GM12878 (cell line): Measurements from ENCODE around the gene CEND1. TPM values are rescaled to one million over a fixed set of nuclear protein-coding genes. Genes with fewer than 3 reads are reported as not detected.
A peak's percentile ranks its signal among the peaks of the same experiment; 100 is the strongest.

Source experiments
- ATAC-seq: fragments of 200-7000 bp; cut with Tn5 transposase; 3 replicates; pipeline ENCODE4 v1.9.1; 2020; ENCODE audit warnings: mild to moderate bottlenecking, moderate library complexity
- BruUV-seq: library from RNA; stranded (reverse); fragments of 400-500 nt; replicated peaks from 2 replicates; lab custom pipeline; 2021; lab: Mats Ljungman, UMichigan
- CTCF ChIA-PET: fragments of 300-600 bp; sonication (Branson Sonifier 250); formaldehyde crosslinking; extraction: SDS; loops from one replicate; lab custom pipeline; 2021; ENCODE audit warnings: inconsistent platforms; lab: Yijun Ruan, JAX
- POLR2A ChIA-PET: fragments of 350-600 bp; formaldehyde crosslinking; extraction: SDS; loops from one replicate; lab custom pipeline; 2021; ENCODE audit warnings: inconsistent platforms; lab: Charles Lee
- RAD21 ChIA-PET: fragments of 300-600 bp; sonication (Branson Sonifier 250); formaldehyde crosslinking; loops from one replicate; lab custom pipeline; 2023; ENCODE audit warnings: antibody characterized with exemption; ENCODE audit not compliant: unreplicated experiment; lab: Charles Lee
- SMC1A ChIA-PET: fragments of 300-600 bp; sonication (Branson Sonifier 250); formaldehyde crosslinking; loops from one replicate; lab custom pipeline; 2023; ENCODE audit not compliant: unreplicated experiment, uncharacterized antibody; lab: Charles Lee
- DNase-seq: peaks from one replicate; pipeline ENCODE4 v3.0.0-alpha.2; 2011; ENCODE audit warnings: low read depth, low spot score
- FAIRE-seq: peaks from 3 replicates; lab custom pipeline; 2011; peaks lifted over from hg19 to GRCh38; lab: Jason Lieb, UNC
- H2AFZ ChIP-seq: 2 replicates; pipeline ENCODE4 v1.6.0; 2011; ENCODE audit warnings: low read depth, low read length, control low read depth; ENCODE audit not compliant: control insufficient read depth
- H3K27ac ChIP-seq: 2 replicates; pipeline ENCODE4 v1.5.1; 2011; ENCODE audit warnings: control low read depth; ENCODE audit not compliant: control insufficient read depth, insufficient read depth
- H3K27me3 ChIP-seq, 2 experiments: replicated peaks in 1 of 2; 2 replicates each; pipeline versions ENCODE4 v1.6.0 to v1.6.1; 2011; ENCODE audit warnings: low read length in 1 of 2; ENCODE audit not compliant: control insufficient read depth in 2 of 2, insufficient read depth in 2 of 2
- H3K36me3 ChIP-seq, 2 experiments: 2 replicates each; pipeline ENCODE4 v1.5.1; 2011; ENCODE audit warnings: low read length in 1 of 2; ENCODE audit not compliant: control insufficient read depth in 2 of 2, insufficient read depth in 2 of 2
- H3K4me1 ChIP-seq: 2 replicates; pipeline ENCODE4 v1.6.1; 2011; ENCODE audit warnings: mild to moderate bottlenecking, low read length, moderate library complexity, mixed read lengths; ENCODE audit not compliant: control insufficient read depth, insufficient read depth
- H3K4me2 ChIP-seq: 2 replicates; pipeline ENCODE4 v1.6.0; 2011; ENCODE audit warnings: control low read depth; ENCODE audit not compliant: control insufficient read depth, insufficient read depth
- H3K4me3 ChIP-seq: fragments of 200-600 bp; sonication (generic); 2 replicates; pipeline ENCODE4 v1.5.1; 2016
- H3K79me2 ChIP-seq: 2 replicates; pipeline ENCODE4 v1.6.0; 2011; ENCODE audit warnings: low read length; ENCODE audit not compliant: control insufficient read depth, insufficient read depth
- H3K9ac ChIP-seq: 2 replicates; pipeline ENCODE4 v1.8.0; 2011; ENCODE audit warnings: low read length, control low read depth, mixed read lengths; ENCODE audit not compliant: control insufficient read depth, insufficient read depth
- H3K9me3 ChIP-seq: replicated peaks from 3 replicates; pipeline ENCODE4 v1.5.1; 2011; ENCODE audit warnings: mild to moderate bottlenecking, low read length; ENCODE audit not compliant: control insufficient read depth, insufficient read depth
- H4K20me1 ChIP-seq: 2 replicates; pipeline ENCODE4 v1.6.0; 2011; ENCODE audit not compliant: control insufficient read depth, insufficient read depth
- ASH2L ChIP-seq: fragments of 300-600, 200-600 bp; sonication (generic); IDR thresholded peaks from 2 replicates; pipeline ENCODE4 v1.6.1; 2017; ENCODE audit warnings: low read depth, mild to moderate bottlenecking, borderline replicate concordance
- BACH1 ChIP-seq: fragments of 450-650 bp; IDR thresholded peaks from 2 replicates; pipeline ENCODE4 v1.6.1; 2017; ENCODE audit warnings: mild to moderate bottlenecking, borderline replicate concordance
- PML ChIP-seq: IDR thresholded peaks from 2 replicates; pipeline ENCODE4 v1.6.1; 2012; ENCODE audit warnings: low read length, inconsistent platforms
- RAD21 ChIP-seq: IDR thresholded peaks from 2 replicates; pipeline ENCODE4 v1.6.1; 2011; ENCODE audit warnings: mild to moderate bottlenecking, low read depth, low read length, moderate library complexity; ENCODE audit not compliant: insufficient read depth
- SREBF2 ChIP-seq: IDR thresholded peaks from 2 replicates; pipeline ENCODE4 v1.6.1; 2012; ENCODE audit warnings: mild to moderate bottlenecking, low read length
- WGBS: methylation state at CpG from one replicate; pipeline ENCODE4 v1.1.6; 2016; ENCODE audit warnings: low lambda C conversion rate; ENCODE audit not compliant: insufficient replicate concordance, insufficient coverage; ENCODE audit errors: missing lambda C conversion rate; 5-methylcytosine and 5-hydroxymethylcytosine counted together
- in situ Hi-C: fragments of 300-500 bp; cut with MboI; formaldehyde crosslinking; loops from 9 replicates; pipeline ENCODE4 v1.14.3; 2018; ENCODE audit warnings: mixed read lengths
- intact Hi-C: fragments of 100-400 bp; cut with micrococcal nuclease; formaldehyde crosslinking; loops from one replicate; pipeline ENCODE4 v1.14.2; 2022; ENCODE audit not compliant: unreplicated experiment
- polyA plus RNA-seq, 11 experiments: library from polyadenylated mRNA; depleted of rRNA in 4 of 11; unstranded in 6 of 11; stranded (reverse) in 5 of 11; fragments of >200 nt; fragmentation: Nextera tagmentation in 4 of 11; fragmentation: Illumina TruSeq in 1 of 11; extraction: Ambion mirVana in 4 of 11; extraction: Trizol in 1 of 11; gene quantifications; 1 replicate in 1 of 11; 2 replicates in 10 of 11; pipeline versions ENCODE4 v1.2.1 to v1.2.3, GENCODE V29; 2011 to 2016; ENCODE audit warnings: inconsistent platforms in 2 of 11, missing spikeins in 2 of 11, low read depth in 1 of 11
- total RNA-seq, 4 experiments: library from RNA; depleted of rRNA in 3 of 4; stranded (reverse); fragments of >200 nt in 3 of 4; fragmentation: Illumina TruSeq in 1 of 4; extraction: Trizol in 1 of 4; gene quantifications; 2 replicates each; pipeline versions ENCODE4 v1.2.1 to v1.2.3, GENCODE V29; 2013 to 2021

Gene CEND1
- total and polyA plus RNA-seq, 10 of the 15 experiments (the other 5 are each of a cell fraction or from before 2014, with no cell fraction given) = 0.31 to 13.6 (median 7.2) TPM; not detected in 1

- H3K9ac ChIP-seq = peak within 1 kb of the TSS; percentile 82
- peak within 1 kb of the TSS; percentile 72 for H2AFZ ChIP-seq
- H3K36me3 ChIP-seq = peaks cover under 1 to 6% of the 10 kb centered on the region in 2 experiments; a peak in 3 of 4 replicates
- no peaks in the 10 kb centered on the region for H3K27me3 ChIP-seq
- no peak for TF ChIP-seq ASH2L
- no peak for TF ChIP-seq SREBF2
- TF ChIP-seq BACH1 = peak; percentile 33; the same call in 1 of the 2 replicates
- TF ChIP-seq PML = no peak
- no peak for TF ChIP-seq RAD21
- intact Hi-C loops = no loop called here
- no peak for FAIRE-seq
- ChIA-PET CTCF (interaction anchor here (1.2 to 1.3 kb wide), 2 partner anchors 8 to 24 kb away, joined by 4 read pairs; partner anchors contain the start of genes POLR2L and TSPAN4), POLR2A (interaction anchor here (0.6 to 4.3 kb wide), 13 partner anchors 8 to 203 kb away, joined by 3 to 33 read pairs (median 7); partner anchors contain the start of genes CD151, CRACR2B, IRF7 and PIDD1), SMC1A (interaction anchor here (0.8 to 1.7 kb wide), 2 partner anchors 8 to 10 kb away, joined by 4 to 5 read pairs; partner anchors contain the start of gene RPLP2), RAD21 (interaction anchor here (0.8 to 1.9 kb wide), 5 partner anchors 9 to 77 kb away, joined by 3 to 13 read pairs (median 4); partner anchors contain the start of genes PIDD1 and RPLP2)
- H3K4me3 ChIP-seq = peak within 1 kb of the TSS; percentile 82
- no peak for ATAC-seq
- no TSS peak for BruUV-seq
- H3K4me2 ChIP-seq = peak within 1 kb of the TSS; percentile 83
- H3K79me2 ChIP-seq = peaks cover 5% of the 10 kb centered on the region
- peak within 1 kb of the TSS; percentile 73 for H3K27ac ChIP-seq
- no peaks in the 10 kb centered on the region; the same call in 1 of the 2 replicates for H3K4me1 ChIP-seq
- in situ Hi-C loops = loop anchor here (25.0 kb wide), 1 partner anchor 1569 kb away; the partner anchor contains the start of gene CD81
- peaks cover 4% of the 10 kb centered on the region for H4K20me1 ChIP-seq
- no peaks in the 10 kb centered on the region for H3K9me3 ChIP-seq
- DNase-seq = no peak
- 35% methylated on average over 20 of the region's 20 CpGs for WGBS
These were observed 28.7 kb upstream of the CEND1 start, which contains the start of gene PNPLA2 for GRCh38 chr11:818396-819128. TSS of gene PNPLA2 (plus strand) at chr11:818914. CDS start at chr11:819719, 805 bp downstream.
